MCF 10A (cell line): ENCODE measurements around the gene ADAMTSL3. TPM values are rescaled to one million over a fixed set of nuclear protein-coding genes. Genes with fewer than 3 reads are reported as not detected.

Experiments
- Bru-seq: library from RNA; stranded (reverse); fragments of 400-500 nt; gene quantifications from one replicate; lab custom pipeline; 2021; lab: Mats Ljungman, UMichigan
- BruChase-seq, 2 experiments: library from RNA; stranded (reverse); fragments of 400-500 nt; gene quantifications; one replicate each; lab custom pipeline; 2021; lab: Mats Ljungman, UMichigan
- BruUV-seq: library from RNA; stranded (reverse); fragments of 400-500 nt; replicated peaks from 2 replicates; lab custom pipeline; 2021; lab: Mats Ljungman, UMichigan
- CTCF ChIA-PET: fragments of 300-600 bp; sonication (Branson Sonifier 250); formaldehyde crosslinking; extraction: SDS; loops from one replicate; lab custom pipeline; 2021; ENCODE audit warnings: antibody characterized with exemption, inconsistent platforms; lab: Yijun Ruan, JAX
- POLR2A ChIA-PET: fragments of 300-600, 350-650 bp; sonication (Branson Sonifier 250); formaldehyde crosslinking; extraction: SDS; loops from one replicate; lab custom pipeline; 2020; ENCODE audit warnings: antibody characterized with exemption, inconsistent platforms; lab: Yijun Ruan, JAX
- DNase-seq: peaks from one replicate; pipeline ENCODE4 v3.0.0-alpha.2; 2018; ENCODE audit not compliant: unreplicated experiment
- H3K27ac Mint-ChIP-seq: one replicate; pipeline ENCODE4 v1.8.0; 2022; ENCODE audit warnings: mild to moderate bottlenecking, low read depth, mixed read lengths; ENCODE audit not compliant: unreplicated experiment
- H3K27me3 Mint-ChIP-seq: one replicate; pipeline ENCODE4 v1.8.0; 2022; ENCODE audit warnings: mixed read lengths; ENCODE audit not compliant: insufficient read depth, unreplicated experiment
- H3K36me3 Mint-ChIP-seq: one replicate; pipeline ENCODE4 v1.8.0; 2022; ENCODE audit warnings: mild to moderate bottlenecking, moderate library complexity, mixed read lengths; ENCODE audit not compliant: insufficient read depth, unreplicated experiment
- H3K4me1 Mint-ChIP-seq: one replicate; pipeline ENCODE4 v1.8.0; 2022; ENCODE audit warnings: mixed read lengths; ENCODE audit not compliant: insufficient read depth, unreplicated experiment
- H3K4me3 Mint-ChIP-seq: one replicate; pipeline ENCODE4 v1.8.0; 2022; ENCODE audit warnings: mild to moderate bottlenecking, moderate library complexity, mixed read lengths; ENCODE audit not compliant: unreplicated experiment
- H3K9me3 Mint-ChIP-seq: one replicate; pipeline ENCODE4 v1.8.0; 2022; ENCODE audit warnings: mixed read lengths; ENCODE audit not compliant: unreplicated experiment
- intact Hi-C: fragments of 100-400 bp; cut with micrococcal nuclease; formaldehyde crosslinking; loops from 2 replicates; pipeline ENCODE4 v1.14.1; 2022
- long read RNA-seq: library from polyadenylated mRNA; stranded (forward); transcript quantifications from one replicate; pipeline ENCODE4 v2.0.0, GENCODE V29; 2022
- total RNA-seq: library from RNA; stranded (reverse); gene quantifications from 2 replicates; pipeline ENCODE4 v1.2.3, GENCODE V29; 2022
- TF ChIP-seq, protein P1 (sequence below): fragments of 200-600 bp; IDR thresholded peaks from one replicate; pipeline ENCODE4 v1.8.0; 2022; ENCODE audit warnings: antibody characterized with exemption, mild to moderate bottlenecking; ENCODE audit not compliant: unreplicated experiment

ADAMTSL3 gene, protein sequence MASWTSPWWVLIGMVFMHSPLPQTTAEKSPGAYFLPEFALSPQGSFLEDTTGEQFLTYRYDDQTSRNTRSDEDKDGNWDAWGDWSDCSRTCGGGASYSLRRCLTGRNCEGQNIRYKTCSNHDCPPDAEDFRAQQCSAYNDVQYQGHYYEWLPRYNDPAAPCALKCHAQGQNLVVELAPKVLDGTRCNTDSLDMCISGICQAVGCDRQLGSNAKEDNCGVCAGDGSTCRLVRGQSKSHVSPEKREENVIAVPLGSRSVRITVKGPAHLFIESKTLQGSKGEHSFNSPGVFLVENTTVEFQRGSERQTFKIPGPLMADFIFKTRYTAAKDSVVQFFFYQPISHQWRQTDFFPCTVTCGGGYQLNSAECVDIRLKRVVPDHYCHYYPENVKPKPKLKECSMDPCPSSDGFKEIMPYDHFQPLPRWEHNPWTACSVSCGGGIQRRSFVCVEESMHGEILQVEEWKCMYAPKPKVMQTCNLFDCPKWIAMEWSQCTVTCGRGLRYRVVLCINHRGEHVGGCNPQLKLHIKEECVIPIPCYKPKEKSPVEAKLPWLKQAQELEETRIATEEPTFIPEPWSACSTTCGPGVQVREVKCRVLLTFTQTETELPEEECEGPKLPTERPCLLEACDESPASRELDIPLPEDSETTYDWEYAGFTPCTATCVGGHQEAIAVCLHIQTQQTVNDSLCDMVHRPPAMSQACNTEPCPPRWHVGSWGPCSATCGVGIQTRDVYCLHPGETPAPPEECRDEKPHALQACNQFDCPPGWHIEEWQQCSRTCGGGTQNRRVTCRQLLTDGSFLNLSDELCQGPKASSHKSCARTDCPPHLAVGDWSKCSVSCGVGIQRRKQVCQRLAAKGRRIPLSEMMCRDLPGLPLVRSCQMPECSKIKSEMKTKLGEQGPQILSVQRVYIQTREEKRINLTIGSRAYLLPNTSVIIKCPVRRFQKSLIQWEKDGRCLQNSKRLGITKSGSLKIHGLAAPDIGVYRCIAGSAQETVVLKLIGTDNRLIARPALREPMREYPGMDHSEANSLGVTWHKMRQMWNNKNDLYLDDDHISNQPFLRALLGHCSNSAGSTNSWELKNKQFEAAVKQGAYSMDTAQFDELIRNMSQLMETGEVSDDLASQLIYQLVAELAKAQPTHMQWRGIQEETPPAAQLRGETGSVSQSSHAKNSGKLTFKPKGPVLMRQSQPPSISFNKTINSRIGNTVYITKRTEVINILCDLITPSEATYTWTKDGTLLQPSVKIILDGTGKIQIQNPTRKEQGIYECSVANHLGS (N-terminal part only)
- total RNA-seq: 1.2 TPM in 2 replicates
- percentile 28 among the genes with signal in this experiment for Bru-seq, nascent RNA
- percentile 16 among the genes with signal in this experiment for BruChase-seq, experiment 1, labeled RNA remaining after a 6-hour chase
- percentile 20 among the genes with signal in this experiment for BruChase-seq, experiment 2, labeled RNA remaining after a 2-hour chase
- long read RNA-seq, partial matches to known transcripts: 1 of 5 reads
- long read RNA-seq, other reads (novel, unspliced or antisense): 4 of 5 reads

DNA sequence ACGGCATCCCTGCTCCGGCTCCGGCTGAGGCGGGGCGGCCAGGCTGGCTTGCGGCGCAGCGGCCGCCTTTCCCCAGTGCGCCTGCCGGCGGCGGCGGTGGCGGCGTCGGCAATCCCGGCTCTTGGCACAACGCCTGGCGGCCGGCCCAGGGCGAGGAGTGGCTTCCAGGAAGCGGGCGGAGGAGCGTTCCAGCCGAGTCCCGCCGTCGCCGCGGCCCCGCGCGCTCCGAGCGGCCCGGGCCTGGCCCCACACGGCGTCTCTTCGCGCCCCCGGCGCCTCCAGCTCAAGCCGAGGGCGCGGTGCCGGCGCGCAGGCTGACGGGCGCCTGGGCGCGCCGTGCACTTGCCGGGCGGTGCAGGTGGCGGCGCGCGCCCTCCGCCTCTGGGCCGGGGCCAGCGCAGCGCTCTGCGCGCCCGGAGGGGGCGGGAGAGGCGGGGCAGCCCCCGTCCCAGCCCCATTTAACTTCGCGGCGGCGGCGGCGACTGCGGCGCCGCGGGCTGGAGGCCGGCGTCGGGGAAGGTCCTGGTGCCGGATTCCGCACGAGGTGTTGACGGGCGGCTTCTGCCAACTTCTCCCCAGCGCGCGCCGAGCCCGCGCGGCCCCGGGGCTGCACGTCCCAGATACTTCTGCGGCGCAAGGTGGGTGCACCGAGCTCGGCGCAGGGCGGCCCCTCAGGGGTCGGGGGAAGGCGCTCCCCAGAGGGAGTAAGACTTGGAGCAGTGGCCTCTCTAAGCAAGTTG is at the start of gene ADAMTSL3:
Gene ADAMTSL3 (plus strand): TSS at position 485 of the 740 bp plus-strand sequence. CDS start 1,639 bp downstream, outside the sequence.
- H3K27ac Mint-ChIP-seq: no peak within 1 kb of the TSS
- TF ChIP-seq, protein P1, sequence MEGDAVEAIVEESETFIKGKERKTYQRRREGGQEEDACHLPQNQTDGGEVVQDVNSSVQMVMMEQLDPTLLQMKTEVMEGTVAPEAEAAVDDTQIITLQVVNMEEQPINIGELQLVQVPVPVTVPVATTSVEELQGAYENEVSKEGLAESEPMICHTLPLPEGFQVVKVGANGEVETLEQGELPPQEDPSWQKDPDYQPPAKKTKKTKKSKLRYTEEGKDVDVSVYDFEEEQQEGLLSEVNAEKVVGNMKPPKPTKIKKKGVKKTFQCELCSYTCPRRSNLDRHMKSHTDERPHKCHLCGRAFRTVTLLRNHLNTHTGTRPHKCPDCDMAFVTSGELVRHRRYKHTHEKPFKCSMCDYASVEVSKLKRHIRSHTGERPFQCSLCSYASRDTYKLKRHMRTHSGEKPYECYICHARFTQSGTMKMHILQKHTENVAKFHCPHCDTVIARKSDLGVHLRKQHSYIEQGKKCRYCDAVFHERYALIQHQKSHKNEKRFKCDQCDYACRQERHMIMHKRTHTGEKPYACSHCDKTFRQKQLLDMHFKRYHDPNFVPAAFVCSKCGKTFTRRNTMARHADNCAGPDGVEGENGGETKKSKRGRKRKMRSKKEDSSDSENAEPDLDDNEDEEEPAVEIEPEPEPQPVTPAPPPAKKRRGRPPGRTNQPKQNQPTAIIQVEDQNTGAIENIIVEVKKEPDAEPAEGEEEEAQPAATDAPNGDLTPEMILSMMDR: no peak
- no peaks in the 10 kb centered on the region for H3K27me3 Mint-ChIP-seq
- no peaks in the 10 kb centered on the region for H3K9me3 Mint-ChIP-seq
- H3K4me1 Mint-ChIP-seq: no peaks in the 10 kb centered on the region
- ChIA-PET CTCF (interaction anchor here (0.6 to 1.0 kb wide), 3 partner anchors 9 to 385 kb away, joined by 3 read pairs; no protein-coding TSS in a partner anchor), POLR2A (no interaction called here)
- intact Hi-C loops: loop anchor here (2.0 to 5.0 kb wide), 2 partner anchors 93 to 378 kb away; no protein-coding TSS in a partner anchor
- no TSS peak for BruUV-seq
- peak; percentile 71 for DNase-seq
- H3K4me3 Mint-ChIP-seq: peak within 1 kb of the TSS; percentile 50
- H3K36me3 Mint-ChIP-seq: no peaks in the 10 kb centered on the region

DNA sequence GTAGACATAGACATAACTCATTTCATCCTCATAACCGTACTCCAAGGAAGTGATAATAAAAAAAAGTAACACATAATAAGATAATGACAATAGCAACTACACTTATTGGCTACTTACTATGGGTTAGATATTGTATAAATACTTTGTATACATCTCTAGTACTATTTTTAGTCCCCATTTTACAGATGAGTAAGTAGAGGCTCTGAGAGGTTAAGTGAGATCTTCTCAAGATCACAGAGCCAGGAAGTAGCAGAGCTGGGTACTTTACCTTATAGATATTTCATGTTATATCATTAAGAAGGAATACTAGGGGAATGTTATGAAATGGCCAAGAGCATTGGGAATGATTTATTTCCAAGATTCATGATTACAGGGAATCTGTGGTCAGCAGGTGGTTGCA is 49.4 kb upstream of the ADAMTSL3 start:
- POLR2A ChIA-PET: interaction anchor here (0.6 to 0.7 kb wide), 2 partner anchors 325 to 647 kb away, joined by 3 to 4 read pairs; no protein-coding TSS in a partner anchor

More for the DNA sequence above, 49.4 kb upstream of the ADAMTSL3 start:
- peaks cover 7% of the 10 kb centered on the region for H3K9me3 Mint-ChIP-seq
- intact Hi-C loops: no loop called here
- no peak overlapping the region for H3K27ac Mint-ChIP-seq
- H3K27me3 Mint-ChIP-seq: no peaks in the 10 kb centered on the region
- TF ChIP-seq, protein P1: no peak
- no peaks in the 10 kb centered on the region for H3K4me1 Mint-ChIP-seq
- BruUV-seq: no TSS peak
- H3K36me3 Mint-ChIP-seq: no peaks in the 10 kb centered on the region
- no peak overlapping the region for H3K4me3 Mint-ChIP-seq
- DNase-seq: no peak
- CTCF ChIA-PET: interaction anchor here (0.5 to 1.2 kb wide), 4 partner anchors 8 to 733 kb away, joined by 3 to 4 read pairs (median 3); no protein-coding TSS in a partner anchor
